IPS-NIHi7 (cell line): Measurements from ENCODE around the gene AFG1L.
"Not testable (repeated sequence)": the region's sequence is repeated elsewhere in the genome, so short reads cannot be mapped to it uniquely, and the experiment has no call there.

Experiments
- DNase-seq: peaks from one replicate; pipeline ENCODE4 v3.0.0; 2012; ENCODE audit warnings: mixed read lengths; ENCODE audit errors: extremely low spot score

Gene AFG1L

DNA sequence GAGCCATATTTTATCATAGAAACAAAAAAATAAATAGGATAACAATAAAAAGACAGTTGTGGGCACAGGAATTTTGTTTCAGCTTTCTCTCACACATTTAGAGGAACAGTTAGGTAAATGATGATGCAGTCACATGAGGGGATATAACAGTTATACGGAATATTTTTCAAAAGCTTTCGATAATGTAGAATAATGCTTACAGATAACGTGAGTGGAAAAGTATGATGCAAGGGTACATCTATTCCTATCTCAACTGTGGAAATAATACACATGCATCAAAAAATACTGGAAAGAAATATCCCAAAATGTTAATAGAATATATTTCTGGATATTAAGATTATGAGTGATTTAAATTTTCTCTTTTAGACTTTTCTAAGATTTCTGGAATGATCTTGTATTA, 114.0 kb downstream of the AFG1L start:
- DNase-seq, result no peak

- DNase-seq, result not testable (repeated sequence)
Observed at GRCh38 chr6:108416047-108416833, 121.4 kb downstream of the AFG1L start.

GRCh38 chr6:108417027-108417426, 122.2 kb downstream of the AFG1L start:
- DNase-seq, result no peak

GRCh38 chr6:108419474-108419873, 124.6 kb downstream of the AFG1L start:
- no peak for DNase-seq

DNA sequence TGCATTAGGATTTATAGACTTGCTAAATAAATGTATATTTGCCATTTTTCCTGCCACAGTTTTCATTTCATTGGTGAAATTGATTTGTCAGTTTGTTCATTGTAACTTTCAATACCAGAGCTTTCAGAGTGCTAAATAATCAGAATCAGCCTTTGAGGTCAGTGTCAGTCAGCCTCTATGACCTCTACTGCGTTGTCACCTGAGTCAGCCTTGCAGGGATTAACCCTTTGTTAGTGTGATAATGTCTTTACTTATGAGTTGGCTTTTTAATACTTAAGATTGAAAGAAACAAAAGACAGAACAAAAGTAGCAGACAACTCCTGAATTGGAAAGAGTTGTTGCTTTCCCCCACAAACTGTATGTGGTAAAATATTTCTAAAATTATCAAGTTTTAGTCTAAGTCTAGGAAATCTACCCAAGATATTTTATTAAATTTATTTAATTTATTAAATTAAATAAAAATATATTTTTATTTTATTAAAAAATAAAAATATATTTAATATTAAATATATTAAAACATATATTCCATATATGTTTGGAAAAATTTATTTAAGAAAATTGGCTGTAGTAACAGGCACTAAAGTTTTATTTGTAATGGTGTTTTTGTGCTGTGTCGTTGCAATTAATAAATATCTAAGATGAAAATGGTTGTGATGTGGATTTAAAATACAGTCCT, 125.2 kb downstream of the AFG1L start:
- no peak for DNase-seq

- no peak for DNase-seq
Observed at GRCh38 chr6:108421366-108421765, 126.5 kb downstream of the AFG1L start.

DNA sequence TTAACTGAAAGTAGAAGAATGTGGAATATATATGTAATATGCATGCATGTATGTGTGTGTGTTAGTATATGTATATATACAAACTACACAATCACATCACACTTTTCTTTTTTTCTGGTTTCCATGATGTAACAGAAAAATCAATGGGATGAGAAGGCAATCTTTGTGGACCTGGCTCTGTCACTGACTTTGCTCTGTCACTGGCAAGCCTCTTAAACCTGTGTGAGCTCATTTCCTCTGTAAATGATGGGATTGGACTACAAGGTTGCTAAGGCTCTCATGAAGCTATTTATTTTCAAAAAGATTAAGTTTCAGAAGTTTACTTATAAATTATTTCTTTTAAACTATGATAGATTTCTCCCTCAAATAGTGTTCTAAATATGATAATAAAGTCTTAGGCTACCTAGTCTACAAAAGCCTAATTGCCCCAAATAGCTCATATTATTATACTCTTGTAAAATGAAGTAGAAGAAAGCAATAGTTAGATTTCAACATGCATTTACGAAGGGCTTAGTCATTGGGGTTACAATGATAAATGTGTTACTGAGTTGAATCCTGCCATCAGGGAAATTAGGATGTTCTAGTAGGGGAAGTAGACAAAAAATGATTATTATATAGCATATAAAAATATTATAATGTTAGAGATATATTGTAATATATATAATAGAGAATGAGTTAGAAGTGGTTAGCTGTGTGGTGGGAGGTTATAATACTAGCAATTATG, 129.3 kb downstream of the AFG1L start:
- no peak for DNase-seq

GRCh38 chr6:108425428-108425827, 130.6 kb downstream of the AFG1L start:
- no peak for DNase-seq

- DNase-seq, result no peak
Observed at GRCh38 chr6:108432143-108432542, 137.3 kb downstream of the AFG1L start.

DNA sequence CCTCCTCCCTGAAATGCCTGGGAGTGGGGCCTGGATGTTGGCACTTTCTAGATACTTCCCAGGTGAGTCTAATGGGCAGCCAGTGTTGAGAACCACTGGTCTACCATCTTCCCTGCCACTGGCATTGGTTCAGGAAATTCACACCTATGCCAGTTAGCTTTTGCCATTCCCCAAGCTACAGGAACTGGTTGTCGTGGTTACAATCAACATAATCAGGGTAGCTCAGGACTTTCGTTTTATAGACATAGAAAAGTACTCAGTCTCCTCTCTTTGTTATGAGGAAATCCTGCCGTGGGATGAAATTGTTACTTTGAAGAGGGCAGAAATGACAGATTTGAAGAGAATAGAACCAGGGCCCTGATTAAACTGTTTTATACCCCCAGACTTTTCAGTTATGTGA, 137.9 kb downstream of the AFG1L start:
- DNase-seq, result no peak

GRCh38 chr6:108434222-108434621, 139.4 kb downstream of the AFG1L start:
- DNase-seq, result no peak

DNA sequence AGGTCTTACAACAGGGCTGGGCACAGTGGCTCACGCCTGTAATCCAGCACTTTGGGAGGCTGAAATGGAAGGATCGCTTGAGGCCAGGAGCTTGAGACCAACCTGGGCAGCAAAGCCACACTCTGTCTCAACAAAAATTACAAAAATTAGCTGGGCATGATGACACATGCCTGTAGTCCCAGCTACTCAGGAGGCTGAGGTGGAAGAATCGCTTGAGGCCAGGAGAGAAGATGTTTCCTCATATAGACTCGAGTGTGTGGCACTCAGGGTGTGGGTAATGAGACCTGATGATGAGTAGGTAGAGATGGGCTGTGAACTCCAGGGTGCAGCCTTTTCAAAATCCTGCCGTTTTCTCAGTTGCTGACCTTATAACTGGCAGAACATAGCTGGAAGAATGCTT, 140.5 kb downstream of the AFG1L start:
- no peak for DNase-seq

GRCh38 chr6:108436771-108437170, 141.9 kb downstream of the AFG1L start:
- DNase-seq, result no peak

DNA sequence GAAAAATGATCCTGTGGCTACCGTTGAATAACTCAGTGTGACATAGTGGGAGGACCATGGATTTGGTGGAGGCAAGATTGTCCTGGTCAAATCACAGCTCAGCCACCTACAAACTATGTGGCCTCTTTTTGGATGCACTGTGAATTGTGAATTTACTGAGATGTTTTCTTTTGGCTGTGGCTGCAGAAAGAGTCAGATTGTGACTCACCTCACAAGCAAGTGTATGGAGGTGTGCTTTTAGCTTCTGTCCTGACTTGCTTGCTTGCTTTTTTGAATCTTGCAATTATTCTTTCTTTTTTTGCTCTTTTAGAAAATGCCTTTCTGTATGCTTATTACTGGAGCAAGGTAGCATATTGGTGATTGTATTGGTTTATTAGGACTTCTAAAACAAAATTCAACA, 143.0 kb downstream of the AFG1L start:
- DNase-seq, result no peak

GRCh38 chr6:108438918-108439317, 144.1 kb downstream of the AFG1L start:
- DNase-seq, result no peak

DNA sequence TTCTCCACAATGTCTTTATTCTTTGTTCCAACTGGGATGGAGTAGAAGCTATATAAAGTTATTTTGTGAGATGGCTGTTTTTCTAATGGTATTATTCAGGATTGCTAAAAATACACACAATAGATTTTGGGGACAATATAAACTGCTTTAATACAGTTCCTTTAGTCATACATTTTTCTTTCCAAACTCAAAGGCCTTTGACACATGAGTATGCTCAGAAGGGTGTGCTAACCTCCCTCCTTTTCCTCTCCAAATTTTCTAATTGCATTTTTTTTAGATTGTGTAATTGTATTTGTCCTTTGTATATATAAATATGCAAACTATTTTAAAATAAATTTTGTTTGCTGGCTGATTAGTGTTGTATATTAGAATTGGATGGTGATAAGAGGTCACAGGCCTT, 146.3 kb downstream of the AFG1L start:
- no peak for DNase-seq

DNA sequence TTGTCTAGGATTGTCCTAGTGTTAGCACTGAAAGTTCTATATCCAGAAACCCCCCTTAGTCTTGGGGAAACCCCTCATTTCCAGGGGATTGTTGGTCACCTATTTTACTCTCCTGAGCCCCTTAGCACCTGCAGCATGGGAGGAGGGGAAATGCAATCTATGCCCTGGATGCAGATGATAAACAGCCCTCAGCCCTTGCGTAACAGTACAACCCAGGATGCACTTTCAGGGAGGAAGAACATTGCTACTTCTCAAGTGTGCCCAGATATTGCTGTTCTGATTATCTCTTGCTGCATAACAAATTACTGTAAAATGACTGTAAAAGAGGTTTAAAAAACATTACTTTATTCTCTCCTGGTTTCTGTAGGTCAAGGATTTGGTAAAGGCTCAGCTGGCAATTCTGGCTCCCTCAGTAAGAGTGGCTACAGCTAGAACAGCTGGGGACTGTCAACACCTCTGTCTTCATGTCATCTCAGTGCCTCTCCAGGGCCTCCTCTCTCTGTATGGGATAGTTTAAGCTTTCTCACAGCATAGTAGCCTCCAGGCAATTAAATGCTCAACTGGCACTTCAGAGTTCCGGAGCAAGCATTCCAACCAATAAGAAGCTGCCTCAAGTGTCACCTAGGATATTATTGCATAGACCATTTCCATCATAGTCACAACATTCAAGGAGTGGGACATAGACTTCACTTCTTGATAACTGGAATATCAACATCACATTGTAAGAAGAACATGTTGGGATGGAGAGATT, 148.1 kb downstream of the AFG1L start:
- DNase-seq, result no peak

GRCh38 chr6:108446629-108447150, 151.8 kb downstream of the AFG1L start:
- no peak for DNase-seq

- no peak for DNase-seq
Observed at GRCh38 chr6:108448481-108448880, 153.6 kb downstream of the AFG1L start.

DNA sequence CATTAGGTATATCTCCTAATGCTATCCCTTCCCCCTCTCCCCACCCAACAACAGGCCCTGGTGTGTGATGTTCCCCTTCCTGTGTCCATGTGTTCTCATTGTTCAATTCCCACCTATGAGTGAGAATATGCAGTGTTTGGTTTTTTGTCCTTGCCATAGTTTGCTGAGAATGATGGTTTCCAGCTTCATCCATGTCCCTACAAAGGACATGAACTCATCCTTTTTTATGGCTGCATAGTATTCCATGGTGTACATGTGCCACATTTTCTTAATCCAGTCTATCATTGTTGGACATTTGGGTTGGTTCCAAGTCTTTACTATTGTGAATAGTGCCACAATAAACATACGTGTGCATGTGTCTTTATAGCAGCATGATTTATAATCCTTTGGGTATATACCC, 154.9 kb downstream of the AFG1L start:
- not testable (repeated sequence) for DNase-seq

DNA sequence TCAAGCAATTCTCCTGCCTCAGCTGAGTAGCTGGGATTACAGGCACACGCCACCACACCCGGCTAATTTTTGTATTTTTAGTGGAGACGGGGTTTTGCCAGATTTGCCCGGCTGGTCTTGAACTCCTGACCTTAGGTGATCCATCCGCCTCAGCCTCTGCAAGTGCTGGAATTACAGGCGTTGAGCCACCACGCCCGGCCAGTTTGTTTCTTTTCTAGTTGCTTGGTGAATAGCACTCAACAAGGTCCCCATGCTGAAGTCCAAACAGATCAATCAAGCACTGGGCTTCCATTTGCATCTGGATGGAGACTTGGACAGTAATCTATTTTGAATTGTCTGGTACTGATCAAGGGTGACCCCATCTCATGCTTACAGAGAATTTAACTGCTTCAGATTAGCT, 157.0 kb downstream of the AFG1L start:
- no peak for DNase-seq

DNA sequence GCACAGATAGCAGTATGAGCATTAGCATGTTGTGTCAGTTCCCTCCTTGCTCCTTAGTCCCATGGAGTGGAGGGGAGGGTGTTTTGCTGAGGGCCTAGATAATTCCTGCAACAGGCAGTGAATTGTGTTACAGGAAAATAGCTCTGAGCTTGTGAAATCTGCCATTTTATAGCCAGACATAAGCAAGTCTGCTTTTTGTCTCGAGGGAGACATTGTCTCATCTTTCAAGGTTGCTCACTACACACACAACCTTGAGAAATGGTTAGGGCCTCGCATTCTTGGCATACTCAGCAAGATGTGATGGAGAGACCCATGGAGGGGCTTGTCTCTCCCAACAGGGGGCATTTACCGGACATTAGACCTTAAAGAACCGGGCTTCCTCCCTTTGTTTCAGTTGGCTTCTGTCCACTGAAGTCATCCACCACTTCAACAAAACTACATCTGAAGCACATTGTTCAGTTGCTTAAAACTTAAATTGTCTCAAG, 157.9 kb downstream of the AFG1L start:
- DNase-seq, result no peak
